K562 (cell line): ENCODE data around the gene SLC28A1. TPM values are rescaled to one million over a fixed set of nuclear protein-coding genes. Genes with fewer than 3 reads are reported as not detected.

Source experiments
- CTBP1 ChIP-seq: fragments of 450-650 bp; IDR thresholded peaks from 2 replicates; pipeline ENCODE4 v1.6.1; 2016; ENCODE audit warnings: borderline replicate concordance
- HNRNPUL1 ChIP-seq: fragments of 200-400 bp; formaldehyde crosslinking; IDR thresholded peaks from 2 replicates; pipeline ENCODE4 v1.6.1; 2017; ENCODE audit warnings: low read length
- KDM2B ChIP-seq: fragments of 250-450 bp; sonication (Bioruptor Pico); IDR thresholded peaks from 2 replicates; pipeline ENCODE4 v1.8.0; 2021; ENCODE audit warnings: mild to moderate bottlenecking, moderate library complexity
- NFYB ChIP-seq: IDR thresholded peaks from 2 replicates; pipeline ENCODE4 v1.6.1; 2011; ENCODE audit warnings: mild to moderate bottlenecking, moderate library complexity; ENCODE audit not compliant: insufficient read length; ENCODE audit errors: extremely low read depth
- ZNF507 ChIP-seq: conservative IDR thresholded peaks from 2 replicates; pipeline ENCODE4 v1.6.1; 2017; ENCODE audit warnings: missing genetic modification characterization, missing compliant biosample characterization
- ZSCAN32 ChIP-seq: fragments of 450-650 bp; formaldehyde crosslinking; IDR thresholded peaks from 2 replicates; pipeline ENCODE4 v1.4.0; 2020; ENCODE audit warnings: mild to moderate bottlenecking, moderate library complexity
- polyA plus RNA-seq, 8 experiments: library from polyadenylated mRNA; depleted of rRNA in 4 of 8; stranded (reverse) in 5 of 8; unstranded in 3 of 8; fragments of >200 nt; fragmentation: Nextera tagmentation in 2 of 8; fragmentation: Illumina TruSeq in 1 of 8; extraction: Ambion mirVana in 2 of 8; extraction: Trizol in 1 of 8; gene quantifications; 2 replicates each; pipeline versions ENCODE4 v1.2.1 to v1.2.3, GENCODE V29; 2011 to 2014; ENCODE audit warnings: inconsistent platforms in 1 of 8, missing spikeins in 1 of 8
- total RNA-seq, 7 experiments: library from RNA; depleted of rRNA in 6 of 7; stranded (reverse); fragments of >200 nt in 6 of 7; fragmentation: Illumina TruSeq in 2 of 7; extraction: Trizol in 2 of 7; gene quantifications; 2 replicates each; pipeline versions ENCODE4 v1.2.1 to v1.2.3, GENCODE V29; 2011 to 2021; ENCODE audit warnings: low replicate concordance in 1 of 7
- TF ChIP-seq, protein P1 (sequence below): fragments of 250-450 bp; sonication (Bioruptor Pico); IDR thresholded peaks from 2 replicates; pipeline ENCODE4 v1.4.0; 2020; ENCODE audit warnings: borderline replicate concordance
- TF ChIP-seq, protein P2 (sequence below): fragments of 450-650 bp; IDR thresholded peaks from 2 replicates; pipeline ENCODE4 v1.6.1; 2018; ENCODE audit warnings: mild to moderate bottlenecking, low read depth; ENCODE audit not compliant: partially characterized antibody

Gene SLC28A1
- total and polyA plus RNA-seq, 9 of the 15 experiments (the other 6 are each of a cell fraction or from before 2014, with no cell fraction given) = 0.04 TPM; not detected in 8

DNA sequence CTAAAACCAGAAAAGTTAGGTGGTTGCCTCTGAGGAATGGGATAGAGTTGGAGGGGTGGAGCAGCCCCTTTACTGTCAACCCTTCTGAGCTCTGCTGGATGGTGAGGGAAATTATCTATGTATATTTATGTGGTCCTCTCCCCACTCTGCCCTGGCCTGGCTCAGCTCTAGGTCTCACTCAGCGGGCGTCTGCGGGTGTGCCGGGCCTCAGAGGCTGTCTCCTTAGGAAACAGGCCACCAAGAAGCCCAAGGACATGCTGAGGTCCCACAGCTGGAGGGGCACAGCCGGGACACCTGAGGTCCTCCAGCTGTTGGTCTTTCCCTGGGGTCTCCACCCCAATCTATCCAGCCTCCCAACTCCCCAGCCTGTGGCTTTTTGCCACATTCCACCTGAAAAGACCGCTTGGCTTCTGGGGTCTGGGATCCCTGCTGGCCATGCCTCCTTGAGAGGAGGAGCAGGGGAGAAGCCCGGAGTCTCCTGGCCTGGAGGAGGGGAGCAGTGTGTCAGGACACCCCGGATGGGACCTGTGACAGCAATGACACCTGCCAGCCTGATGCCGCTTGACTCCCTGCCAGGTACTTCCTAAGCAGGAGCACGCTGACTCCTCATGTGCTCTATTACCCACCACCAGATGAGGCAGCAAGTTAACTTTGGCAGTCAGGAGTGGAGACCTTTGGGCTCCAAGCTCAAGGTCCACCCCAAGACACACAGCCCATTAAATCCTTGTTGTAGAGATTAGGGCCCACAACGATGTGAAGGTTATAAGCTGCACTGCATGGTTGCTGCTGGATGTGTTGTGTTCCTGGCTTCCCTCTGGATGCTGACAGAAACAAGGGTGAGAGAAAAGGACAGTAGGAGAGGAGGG, at the start of gene SLC28A1 (continued):
- TF ChIP-seq, protein P1, sequence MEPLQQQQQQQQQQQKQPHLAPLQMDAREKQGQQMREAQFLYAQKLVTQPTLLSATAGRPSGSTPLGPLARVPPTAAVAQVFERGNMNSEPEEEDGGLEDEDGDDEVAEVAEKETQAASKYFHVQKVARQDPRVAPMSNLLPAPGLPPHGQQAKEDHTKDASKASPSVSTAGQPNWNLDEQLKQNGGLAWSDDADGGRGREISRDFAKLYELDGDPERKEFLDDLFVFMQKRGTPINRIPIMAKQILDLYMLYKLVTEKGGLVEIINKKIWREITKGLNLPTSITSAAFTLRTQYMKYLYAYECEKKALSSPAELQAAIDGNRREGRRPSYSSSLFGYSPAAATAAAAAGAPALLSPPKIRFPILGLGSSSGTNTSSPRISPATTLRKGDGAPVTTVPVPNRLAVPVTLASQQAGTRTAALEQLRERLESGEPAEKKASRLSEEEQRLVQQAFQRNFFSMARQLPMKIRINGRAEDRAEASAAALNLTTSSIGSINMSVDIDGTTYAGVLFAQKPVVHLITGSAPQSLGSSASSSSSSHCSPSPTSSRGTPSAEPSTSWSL (CRISPR knock-in tag) = no peak
- TF ChIP-seq KDM2B (CRISPR knock-in tag) = no peak
- TF ChIP-seq NFYB = no peak
- TF ChIP-seq, protein P2, sequence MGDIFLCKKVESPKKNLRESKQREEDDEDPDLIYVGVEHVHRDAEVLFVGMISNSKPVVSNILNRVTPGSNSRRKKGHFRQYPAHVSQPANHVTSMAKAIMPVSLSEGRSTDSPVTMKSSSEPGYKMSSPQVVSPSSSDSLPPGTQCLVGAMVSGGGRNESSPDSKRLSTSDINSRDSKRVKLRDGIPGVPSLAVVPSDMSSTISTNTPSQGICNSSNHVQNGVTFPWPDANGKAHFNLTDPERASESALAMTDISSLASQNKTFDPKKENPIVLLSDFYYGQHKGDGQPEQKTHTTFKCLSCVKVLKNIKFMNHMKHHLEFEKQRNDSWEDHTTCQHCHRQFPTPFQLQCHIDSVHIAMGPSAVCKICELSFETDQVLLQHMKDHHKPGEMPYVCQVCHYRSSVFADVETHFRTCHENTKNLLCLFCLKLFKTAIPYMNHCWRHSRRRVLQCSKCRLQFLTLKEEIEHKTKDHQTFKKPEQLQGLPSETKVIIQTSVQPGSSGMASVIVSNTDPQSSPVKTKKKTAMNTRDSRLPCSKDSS = no peak
- no peak for TF ChIP-seq ZSCAN32 (CRISPR knock-in tag)
- no peak for TF ChIP-seq HNRNPUL1
- no peak for TF ChIP-seq ZNF507 (tag)
- TF ChIP-seq CTBP1 = no peak
